Measurements from ENCODE around the gene ATG7. TPM values are rescaled to one million over a fixed set of nuclear protein-coding genes. Genes with fewer than 3 reads are reported as not detected.

The ATG7 gene, protein sequence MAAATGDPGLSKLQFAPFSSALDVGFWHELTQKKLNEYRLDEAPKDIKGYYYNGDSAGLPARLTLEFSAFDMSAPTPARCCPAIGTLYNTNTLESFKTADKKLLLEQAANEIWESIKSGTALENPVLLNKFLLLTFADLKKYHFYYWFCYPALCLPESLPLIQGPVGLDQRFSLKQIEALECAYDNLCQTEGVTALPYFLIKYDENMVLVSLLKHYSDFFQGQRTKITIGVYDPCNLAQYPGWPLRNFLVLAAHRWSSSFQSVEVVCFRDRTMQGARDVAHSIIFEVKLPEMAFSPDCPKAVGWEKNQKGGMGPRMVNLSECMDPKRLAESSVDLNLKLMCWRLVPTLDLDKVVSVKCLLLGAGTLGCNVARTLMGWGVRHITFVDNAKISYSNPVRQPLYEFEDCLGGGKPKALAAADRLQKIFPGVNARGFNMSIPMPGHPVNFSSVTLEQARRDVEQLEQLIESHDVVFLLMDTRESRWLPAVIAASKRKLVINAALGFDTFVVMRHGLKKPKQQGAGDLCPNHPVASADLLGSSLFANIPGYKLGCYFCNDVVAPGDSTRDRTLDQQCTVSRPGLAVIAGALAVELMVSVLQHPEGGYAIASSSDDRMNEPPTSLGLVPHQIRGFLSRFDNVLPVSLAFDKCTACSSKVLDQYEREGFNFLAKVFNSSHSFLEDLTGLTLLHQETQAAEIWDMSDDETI
- 83.4 and 112 TPM in 2 replicates for total RNA-seq

GRCh38 chr3:11271986-11272904, at the start of gene ATG7:
Gene ATG7 (plus strand): TSS chr3:11272397. CDS start chr3:11298696, 26,299 bp downstream.

Small RNAs within 50 kb of the gene (small RNA-seq; reads per million reads assigned to genes)
- gene AC022001.1 = not detected
- gene AC026185.1 = not detected
- gene AC083855.1 = not detected

Other genes starting within 250 kb of the ATG7 start
- 8.4 and 12.1 TPM in 2 replicates for gene HRH1, start 117.9 kb upstream of the ATG7 start, total RNA-seq